Cerebellar nuclear complex (tissue), 1 donor: ENCODE measurements around the gene HORMAD2.
"Not testable (repeated sequence)": the region's sequence is repeated elsewhere in the genome, so short reads cannot be mapped to it uniquely, and the experiment has no call there.

Experiments
- DNase-seq, 2 experiments: peaks; one replicate each; lab custom pipeline; 2025; lab: John Stamatoyannopoulos, UW

Gene HORMAD2

DNA sequence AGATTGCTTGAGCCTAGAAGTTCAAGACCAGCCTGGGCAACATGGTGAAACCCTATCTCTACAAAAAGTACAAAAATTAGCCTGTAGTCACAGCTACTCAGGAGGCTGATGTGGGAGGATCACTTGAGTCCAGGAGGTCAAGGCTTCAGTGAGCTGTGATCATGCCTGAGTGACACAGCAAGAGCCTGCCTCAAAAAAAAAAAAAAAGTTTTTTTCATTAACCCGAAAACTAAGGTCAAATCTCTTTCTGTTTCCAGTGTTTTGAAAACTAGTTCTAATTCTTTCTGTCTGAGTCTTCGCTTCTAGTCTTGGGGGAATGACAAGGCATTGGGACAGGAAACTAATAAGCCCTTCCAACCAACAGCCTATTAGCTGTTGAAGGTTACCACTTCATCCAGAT lies 108.6 kb downstream of the HORMAD2 start:
- no peak for DNase-seq

DNA sequence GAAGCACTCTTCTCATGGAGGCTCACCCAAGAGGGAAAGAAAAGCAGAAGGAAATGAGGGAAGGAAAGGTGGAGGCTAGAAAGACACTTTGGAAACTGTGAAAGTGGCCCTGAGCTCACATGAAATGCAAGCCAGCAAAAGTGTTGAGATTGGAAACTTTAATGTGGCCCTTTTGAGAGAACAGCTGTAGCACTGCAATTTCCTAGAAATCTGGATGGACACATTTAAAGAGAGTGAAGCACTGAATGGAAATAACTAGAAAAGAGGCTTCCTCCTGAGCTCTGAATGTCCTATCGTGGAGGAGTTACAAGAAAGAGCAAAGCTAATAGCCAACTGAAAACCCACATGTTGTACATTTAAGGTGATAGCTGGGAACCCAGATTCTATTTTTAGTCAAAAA lies 110.3 kb downstream of the HORMAD2 start:
- DNase-seq, result no peak

DNA sequence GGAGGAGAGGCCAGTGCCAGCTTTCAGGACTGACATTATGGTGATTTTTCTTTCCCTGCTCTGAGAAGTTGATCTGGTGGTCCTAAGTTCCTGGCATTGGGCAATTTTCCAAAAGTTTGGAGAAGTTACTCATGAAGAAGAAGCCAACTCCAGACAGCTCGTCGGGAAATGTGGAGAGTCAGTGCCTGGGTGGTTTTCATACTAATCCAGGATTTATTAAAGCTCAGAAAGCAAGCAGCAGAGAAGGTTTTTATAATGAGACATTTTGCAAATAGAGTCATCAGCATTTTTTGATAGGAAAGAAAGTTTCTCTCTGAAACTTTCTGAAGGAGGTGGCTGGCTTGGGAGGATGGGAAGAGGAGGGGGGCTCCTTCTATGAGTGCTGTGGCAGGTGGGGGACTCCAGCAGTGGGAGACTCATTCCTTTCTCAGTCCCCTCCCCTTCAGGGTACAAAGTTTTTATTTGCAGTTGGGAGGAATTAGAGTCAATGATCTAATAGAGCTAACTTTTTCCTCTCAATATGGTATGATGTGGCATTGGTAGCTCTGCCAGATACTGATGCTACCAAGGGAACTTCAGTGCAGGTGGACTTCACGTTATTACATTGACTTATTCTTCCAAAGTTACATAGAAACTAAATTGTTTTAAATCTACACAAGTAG lies 110.9 kb downstream of the HORMAD2 start:
- DNase-seq, result no peak

DNA sequence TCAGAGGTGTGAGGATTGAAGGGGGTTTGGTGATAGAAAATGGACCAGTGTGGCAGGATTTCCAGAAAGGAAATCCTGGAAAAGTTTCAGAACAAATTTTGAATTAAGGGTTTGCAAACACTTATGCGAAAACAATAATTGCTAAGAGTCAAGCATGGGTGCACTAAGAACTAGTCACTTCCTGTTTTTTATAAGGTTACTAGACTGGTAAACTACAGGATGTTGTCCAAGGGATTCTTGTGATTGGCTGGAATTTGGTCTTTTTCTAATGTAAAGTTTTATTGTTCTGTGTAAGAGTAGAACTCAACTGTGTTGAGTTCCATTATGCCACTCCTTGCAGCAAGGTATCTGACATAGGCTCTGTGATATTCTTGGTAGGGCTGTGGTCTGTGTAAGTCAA lies 112.2 kb downstream of the HORMAD2 start:
- DNase-seq, result no peak

DNA sequence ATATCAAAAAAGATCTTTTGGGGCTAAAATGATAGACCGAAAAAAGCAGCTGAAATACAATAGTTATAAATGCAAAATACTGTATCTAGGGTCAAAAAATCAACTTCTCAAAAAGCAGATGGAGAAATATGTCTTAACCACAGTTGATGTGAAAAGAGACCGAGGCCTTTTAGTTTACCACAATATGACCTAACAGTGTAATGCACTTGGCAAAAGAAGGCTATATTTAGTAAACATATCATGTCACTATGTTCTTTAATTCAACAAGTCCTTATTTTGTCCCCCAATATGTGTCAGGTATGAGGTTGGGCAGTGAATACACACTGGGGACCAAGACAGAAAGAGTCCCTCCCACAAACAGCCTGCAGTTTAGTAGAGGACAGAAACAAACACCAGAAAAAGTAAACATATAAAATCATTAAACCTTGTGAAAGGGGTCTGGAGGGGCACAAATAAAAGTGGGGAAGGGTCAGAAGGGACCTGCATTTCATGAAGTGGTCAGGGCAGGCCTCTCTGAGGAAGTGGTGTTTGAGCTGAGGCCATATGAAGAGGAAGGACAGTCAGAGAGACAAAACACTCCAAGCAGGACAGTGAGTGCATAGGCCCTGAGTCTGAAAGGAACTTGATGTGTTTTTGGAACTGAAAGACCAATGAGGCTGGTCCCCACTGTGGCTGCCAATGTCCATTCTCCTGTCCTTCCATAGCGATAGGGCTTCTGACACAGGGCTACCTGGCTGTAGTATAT lies 112.9 kb downstream of the HORMAD2 start:
- DNase-seq, result no peak

DNA sequence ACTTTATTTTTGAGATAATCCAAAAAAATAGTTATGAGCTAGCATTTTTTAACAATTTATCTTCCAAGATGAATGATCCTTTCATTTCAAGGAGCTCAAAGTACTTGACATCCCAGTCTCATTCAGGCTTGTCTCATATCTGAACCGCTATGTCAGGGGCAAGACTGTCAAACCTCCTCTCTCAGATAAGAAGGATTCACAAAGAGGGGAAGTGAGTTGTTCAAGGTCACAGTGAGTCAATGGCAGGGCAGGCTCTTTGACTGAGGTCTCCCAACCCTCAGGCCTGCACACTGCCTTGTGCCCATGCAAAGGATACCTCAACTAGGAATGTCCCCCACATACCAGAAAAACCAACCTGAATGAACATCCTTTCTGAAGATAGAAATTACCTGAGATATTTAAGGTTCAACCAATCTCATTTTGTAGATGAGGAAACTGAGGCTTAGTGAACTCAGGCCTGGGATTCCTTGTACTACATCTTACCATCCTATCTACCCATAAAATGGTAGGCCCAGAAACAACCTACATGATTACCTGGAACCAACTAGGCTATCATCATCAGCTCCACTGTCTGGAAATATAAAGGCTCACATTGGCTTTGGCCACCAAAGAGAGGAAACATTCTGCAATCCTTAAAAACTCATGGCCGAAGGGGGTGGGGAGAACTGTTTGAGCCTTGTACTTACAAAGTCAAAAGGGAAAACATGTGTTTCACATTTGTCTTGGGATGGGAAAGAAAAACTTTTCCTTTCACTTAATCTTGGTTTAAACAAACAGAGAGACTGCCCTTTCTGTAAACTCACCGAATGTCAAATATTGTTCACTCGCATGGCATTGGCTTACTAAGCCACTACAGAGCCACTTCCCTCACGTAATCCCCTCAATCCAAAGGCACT lies 115.2 kb downstream of the HORMAD2 start:
- DNase-seq, result no peak

DNA sequence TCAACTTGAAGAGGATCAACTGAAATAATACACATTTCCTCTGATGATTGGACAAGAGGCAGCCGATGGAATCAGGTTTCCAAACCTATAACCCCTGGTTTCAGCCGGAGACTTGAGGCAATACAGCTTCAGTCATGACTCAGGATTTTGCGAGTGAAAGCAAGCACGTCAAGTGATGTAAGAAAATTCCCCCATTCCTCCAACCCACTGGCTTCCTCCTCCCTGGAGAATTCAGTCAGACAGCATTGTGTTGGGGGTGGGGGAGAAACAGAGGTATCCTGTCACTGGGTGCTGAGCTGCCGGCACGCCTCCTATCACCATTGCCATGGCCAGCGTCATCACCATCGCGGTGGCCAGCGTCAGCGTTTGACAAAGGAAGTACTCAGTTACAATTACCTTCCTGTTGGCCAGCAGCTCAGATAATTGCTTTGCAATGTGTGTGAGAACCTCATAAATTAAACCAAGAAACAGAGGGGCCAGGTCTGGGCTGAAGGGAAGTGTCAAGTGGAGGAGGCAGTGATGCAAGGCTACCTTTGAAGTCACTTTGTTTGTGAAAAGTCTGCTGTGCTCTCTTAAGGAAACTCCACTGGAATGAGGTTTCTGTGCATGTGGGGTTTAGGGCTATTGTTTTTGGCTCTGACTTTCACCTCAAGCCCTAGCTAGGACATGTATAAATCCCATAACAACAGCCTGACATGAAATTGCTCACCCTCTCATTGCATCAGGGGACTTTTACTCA lies 116.0 kb downstream of the HORMAD2 start:
- no peak for DNase-seq

DNA sequence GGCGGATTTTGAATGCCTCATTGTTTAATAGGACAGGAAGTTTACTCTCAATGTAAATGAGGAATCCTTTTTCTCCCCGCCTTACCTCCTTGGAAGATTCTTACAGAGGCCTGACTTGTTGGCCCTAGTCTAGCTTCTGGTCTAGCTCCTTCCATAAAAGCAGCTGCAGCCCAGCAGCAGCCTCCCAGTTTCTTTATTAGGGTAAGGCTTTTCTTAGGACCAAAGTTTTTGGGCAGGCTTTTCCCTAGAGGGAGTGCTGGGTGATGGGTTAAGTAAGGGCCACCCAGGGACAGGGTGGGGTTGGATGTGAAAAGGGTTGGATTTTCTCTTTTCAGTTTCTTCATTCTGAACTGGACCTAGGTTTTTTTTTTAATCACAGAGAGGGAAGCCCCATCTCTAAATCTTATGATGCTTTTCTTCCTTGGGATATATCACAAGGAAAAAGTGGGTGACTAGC lies 116.6 kb downstream of the HORMAD2 start:
- DNase-seq, result no peak

DNA sequence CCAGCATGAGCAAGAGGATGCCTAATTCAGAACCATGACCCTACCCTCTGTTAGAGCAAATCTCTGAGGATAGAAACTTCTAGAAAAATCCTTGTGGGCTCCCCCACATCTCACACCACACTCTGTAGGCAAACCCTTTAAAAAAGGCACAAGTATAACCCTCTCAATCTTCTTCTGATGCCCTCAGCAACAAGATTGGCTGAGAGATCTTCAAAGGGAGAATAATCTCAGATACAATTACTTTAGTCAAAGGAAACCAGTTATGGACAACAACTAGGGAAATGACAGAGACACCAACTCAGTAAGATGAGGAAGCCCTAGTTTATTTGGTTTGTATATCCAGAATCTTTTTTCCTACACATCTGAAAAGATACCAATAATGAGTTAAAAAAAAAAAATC lies 117.1 kb downstream of the HORMAD2 start:
- no peak for DNase-seq

DNA sequence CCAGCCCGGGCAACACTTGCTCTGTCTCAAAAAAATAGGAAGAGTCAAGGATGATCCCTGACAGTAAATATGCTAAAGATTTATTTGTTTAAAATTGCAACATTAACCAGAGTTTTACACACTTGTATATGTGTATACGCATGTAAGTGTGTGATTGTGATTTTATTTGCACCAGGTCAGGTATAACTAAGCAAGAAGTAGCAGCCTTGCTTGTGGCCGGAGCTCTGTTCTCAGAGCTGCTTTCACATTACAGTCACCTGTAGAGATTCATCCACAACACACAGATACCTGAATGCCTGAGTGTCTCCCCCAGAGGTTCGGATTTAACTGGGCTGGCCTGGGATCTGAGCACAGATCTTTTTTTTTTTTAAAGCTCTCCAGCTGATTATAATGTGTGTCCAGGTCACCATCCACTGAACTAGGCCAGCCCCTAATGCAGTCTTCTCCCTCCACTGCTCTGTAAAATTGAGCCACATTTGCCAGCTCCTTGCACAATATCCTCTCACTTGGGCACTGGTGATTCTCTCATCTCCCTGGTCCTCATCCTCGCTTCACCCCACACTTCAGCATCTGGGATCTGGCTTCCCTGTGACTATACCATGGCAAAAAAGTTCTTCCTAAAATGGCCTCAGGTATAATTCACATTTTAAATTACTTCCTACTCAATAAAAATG lies 118.0 kb downstream of the HORMAD2 start:
- DNase-seq, result no peak

DNA sequence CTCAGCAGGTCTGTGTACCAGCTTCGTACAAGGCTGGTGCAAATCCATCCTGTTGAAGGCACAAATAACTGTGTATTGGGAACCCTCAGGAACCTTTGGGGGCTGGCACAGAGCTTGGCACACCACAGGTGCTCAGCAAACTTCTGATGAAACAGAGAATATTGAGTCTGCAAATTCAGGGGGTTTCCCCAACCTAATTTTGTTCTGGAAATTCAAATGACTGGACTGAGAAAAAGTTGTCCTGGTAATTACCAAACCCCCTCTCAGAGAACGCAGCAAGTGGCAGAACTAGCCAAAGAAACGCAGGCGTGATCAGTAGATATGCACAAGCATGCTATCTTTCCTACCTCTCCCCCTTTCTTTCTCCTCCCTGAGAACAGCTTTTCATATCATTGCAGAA lies 118.7 kb downstream of the HORMAD2 start:
- no peak for DNase-seq

DNA sequence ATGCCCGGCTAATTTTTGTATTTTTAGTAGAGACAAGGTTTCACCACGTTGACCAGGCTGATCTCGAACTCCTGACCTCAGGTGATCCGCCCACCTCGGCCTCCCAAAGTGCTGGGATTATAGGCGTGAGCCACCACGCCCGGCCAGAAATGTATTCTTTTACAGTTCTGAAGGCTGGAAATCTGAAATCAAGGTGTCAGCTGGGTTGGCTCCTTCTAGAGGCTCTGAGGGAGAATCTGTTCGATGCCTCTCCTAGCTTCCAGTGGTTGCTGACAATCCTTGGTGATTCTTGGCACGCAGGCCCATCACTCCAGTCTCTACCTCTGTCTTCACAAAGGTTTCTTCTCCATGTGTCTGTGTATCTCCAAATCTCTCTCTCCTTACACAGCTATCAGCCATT lies 120.6 kb downstream of the HORMAD2 start:
- DNase-seq, result not testable (repeated sequence)

DNA sequence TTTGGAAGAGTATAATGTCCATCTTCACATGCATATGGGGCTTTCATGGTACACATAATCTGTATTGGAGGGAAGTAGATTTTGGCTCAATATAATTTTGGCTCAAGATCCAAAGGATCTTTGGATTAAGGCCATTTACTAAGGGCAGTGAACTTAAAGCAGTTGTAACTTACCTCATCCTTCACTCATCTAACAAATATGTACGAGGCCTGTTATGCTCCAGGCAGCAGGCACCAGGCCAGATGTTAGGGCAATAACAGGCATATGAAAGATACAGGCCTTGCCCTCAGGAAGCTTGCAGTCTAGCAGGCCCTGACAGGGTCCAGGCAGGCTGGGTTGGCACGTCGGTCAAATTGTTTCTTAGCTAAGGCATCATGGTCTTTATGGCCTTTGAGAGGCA lies 121.7 kb downstream of the HORMAD2 start:
- no peak for DNase-seq

DNA sequence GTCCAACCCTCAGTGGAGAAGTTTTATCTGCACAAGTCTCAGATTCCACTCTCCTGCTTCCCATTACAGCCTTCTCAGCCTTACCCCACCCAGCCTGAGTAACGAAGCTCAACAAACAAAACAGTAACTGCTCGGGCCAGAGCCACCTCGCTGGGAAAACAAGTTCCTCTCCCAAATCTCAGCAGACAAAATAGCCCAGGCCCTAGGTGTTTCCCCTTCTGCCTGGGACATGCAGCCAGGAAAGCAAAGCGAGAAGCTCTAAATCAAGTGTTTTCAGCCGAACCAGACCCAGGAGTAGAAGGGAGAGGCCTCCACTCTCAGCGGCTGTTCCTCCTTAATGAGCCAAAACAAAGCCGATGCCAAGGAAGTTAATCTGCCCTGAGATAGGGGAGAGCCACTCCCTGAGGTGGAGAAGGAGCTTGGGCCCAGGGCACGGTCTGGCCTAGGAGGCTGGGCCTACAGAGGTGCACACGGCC lies 122.3 kb downstream of the HORMAD2 start:
- no peak for DNase-seq

DNA sequence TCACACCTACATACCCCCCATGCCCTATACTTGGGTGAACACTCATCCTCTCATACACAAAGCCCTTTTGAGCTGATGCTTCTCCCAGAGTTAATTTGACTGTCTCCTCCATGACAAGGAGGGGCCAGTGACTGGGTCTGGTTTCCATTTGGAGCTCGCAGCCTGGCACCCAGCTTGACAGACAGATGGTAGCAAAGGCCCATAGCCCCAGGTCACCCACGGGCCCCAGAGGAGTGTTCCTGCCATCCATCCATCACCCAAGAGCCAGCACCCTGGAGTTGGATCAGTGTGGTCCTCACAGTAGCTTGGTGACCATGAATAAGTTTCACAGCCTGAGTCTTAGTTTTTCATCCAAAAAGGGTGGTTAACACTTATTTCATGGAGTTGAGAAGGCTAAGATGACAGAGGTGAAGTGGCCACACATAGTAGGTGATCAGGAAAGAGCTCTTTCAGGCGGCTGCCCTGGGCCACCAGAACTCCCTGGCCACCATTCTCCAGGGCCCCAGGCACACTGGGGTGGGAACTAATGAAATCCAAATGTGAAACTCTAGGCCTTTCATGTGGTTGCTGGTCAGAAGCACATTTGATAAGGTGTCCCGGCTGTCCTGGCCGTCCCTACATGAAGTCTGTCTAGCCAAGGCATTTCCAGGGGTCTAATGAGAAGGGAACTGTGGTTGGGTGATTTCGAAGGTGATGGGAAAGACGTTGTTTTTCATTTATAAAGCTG lies 123.9 kb downstream of the HORMAD2 start:
- no peak for DNase-seq

DNA sequence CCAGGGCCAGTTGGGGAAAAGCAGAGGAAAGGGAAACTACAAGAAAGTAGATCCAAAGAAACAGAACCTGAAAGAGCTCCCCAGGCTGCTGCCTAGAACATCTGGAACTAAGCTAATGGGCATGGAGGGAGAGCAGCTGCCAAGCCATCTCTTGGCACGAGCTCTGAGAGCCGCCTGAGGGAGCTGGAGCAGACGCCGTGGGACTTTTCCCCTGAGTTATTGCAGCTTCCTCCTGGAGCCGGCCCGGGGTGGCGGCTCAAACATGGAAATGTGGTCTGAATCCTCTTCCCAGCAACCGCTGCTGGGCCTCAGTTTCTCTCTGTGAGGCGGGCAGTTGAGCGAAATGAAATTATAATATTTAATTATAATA lies 124.5 kb downstream of the HORMAD2 start:
- no peak for DNase-seq

DNA sequence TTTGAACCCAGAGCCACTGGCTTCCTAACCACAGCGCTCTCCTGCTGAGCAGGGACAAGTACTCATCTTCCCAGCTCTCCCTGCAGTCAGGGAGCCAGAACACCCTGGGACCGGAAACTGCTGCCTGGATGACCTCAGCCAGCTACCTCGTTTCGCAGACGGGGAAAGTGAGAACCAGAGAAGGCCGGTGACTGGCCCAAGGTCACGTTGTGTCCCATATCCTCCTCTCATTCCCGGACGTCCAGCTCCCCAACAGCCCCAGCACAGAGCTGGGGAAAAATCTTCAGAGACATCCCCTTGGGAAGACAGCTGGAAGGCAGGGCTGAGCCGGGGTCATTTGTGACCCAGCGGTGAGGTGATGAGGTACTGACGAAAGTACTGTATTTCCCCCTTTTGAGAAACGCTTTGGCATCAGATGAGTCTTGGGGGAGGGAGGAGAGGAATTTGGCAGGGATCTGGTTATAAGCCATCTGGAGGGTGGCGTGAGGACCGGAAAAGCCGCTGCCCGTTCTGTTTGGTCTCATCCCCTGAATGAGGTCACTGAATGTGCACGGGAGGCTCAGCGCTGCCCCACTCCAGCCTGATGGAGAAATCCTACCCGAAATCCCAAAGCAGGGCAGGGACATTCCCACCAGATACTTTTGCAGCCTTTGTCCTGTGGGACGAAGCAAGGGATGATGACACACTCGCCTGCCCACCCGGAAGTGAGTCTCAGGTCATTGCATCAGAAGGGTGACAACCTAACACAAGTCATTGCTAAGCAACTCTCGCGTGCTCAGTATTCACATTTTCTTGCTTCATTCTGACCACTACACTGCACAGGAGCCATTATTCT lies 125.2 kb downstream of the HORMAD2 start:
- peak in 1 of 2 experiments; percentile 26 for DNase-seq

DNA sequence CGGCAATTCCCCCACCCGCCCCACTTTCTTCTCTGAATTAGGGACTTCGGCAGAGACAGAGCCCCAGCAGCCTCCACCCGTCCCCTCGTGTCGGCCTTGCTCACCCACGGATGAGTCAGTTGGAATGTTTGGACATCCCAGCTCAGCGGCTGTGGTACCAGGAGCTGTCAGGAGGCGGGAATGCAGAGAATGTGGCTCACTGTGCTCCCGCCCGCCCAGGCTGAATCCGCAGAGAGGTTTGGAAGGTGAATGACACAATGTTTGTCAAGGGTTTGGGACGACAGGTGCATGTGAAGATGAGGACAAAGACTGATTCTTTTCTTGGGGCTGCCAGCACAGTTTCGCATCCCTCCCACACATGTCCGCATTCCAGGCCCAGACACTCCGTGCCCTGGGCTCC lies 126.7 kb downstream of the HORMAD2 start:
- DNase-seq, result no peak
